ENCODE results near the gene ZNF800. TPM values are rescaled to one million over a fixed set of nuclear protein-coding genes. Genes with fewer than 3 reads are reported as not detected.

The ZNF800 gene
- total RNA-seq, 2 donors from 2014 or later = 20.0 to 23.7 TPM

GRCh38 chr7:127348247-127348631, 44.3 kb downstream of the ZNF800 start:
- ATAC-seq = no peak
- intact Hi-C loops (cut with DNase I) = no loop called here
- DNase-seq = no peak
- H3K27me3 ChIP-seq = no peaks in the 10 kb centered on the region
- H3K4me1 ChIP-seq = peaks cover 4% of the 10 kb centered on the region
- no peak overlapping the region for H3K27ac ChIP-seq
- H3K36me3 ChIP-seq (replicated peaks in 1 of 2; ENCODE audit: insufficient read depth in 1 of 2, low read depth in 2 of 2) = no peaks in the 10 kb centered on the region
- 91 to 95% methylated on average over 3 of the region's 3 CpGs for WGBS, 2 donors
- H3K4me3 ChIP-seq = no peak overlapping the region
- TF ChIP-seq, protein P1, sequence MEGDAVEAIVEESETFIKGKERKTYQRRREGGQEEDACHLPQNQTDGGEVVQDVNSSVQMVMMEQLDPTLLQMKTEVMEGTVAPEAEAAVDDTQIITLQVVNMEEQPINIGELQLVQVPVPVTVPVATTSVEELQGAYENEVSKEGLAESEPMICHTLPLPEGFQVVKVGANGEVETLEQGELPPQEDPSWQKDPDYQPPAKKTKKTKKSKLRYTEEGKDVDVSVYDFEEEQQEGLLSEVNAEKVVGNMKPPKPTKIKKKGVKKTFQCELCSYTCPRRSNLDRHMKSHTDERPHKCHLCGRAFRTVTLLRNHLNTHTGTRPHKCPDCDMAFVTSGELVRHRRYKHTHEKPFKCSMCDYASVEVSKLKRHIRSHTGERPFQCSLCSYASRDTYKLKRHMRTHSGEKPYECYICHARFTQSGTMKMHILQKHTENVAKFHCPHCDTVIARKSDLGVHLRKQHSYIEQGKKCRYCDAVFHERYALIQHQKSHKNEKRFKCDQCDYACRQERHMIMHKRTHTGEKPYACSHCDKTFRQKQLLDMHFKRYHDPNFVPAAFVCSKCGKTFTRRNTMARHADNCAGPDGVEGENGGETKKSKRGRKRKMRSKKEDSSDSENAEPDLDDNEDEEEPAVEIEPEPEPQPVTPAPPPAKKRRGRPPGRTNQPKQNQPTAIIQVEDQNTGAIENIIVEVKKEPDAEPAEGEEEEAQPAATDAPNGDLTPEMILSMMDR (IDR thresholded peaks at IDR 0.05) = peak in 1 of 7 experiments; percentile 0
- no peak for TF ChIP-seq POLR2A (IDR thresholded peaks at IDR 0.05)
- H3K9me3 ChIP-seq = no peaks in the 10 kb centered on the region

GRCh38 chr7:127347567-127348246, 44.8 kb downstream of the ZNF800 start:
- no peak overlapping the region for H3K27ac ChIP-seq
- H3K9me3 ChIP-seq = no peaks in the 10 kb centered on the region
- intact Hi-C loops (cut with DNase I) = no loop called here
- no peak overlapping the region for H3K4me3 ChIP-seq
- peak; percentile 98 for ATAC-seq
- H3K27me3 ChIP-seq = no peaks in the 10 kb centered on the region
- WGBS, 2 donors = 3 to 7% methylated on average over 31 to 78 of the region's 79 CpGs
- no peak for TF ChIP-seq POLR2A (IDR thresholded peaks at IDR 0.05)
- TF ChIP-seq, protein P1 (IDR thresholded peaks at IDR 0.05) = peak; percentile 20 to 90 (median 72)
- H3K4me1 ChIP-seq = peaks cover 4% of the 10 kb centered on the region
- H3K36me3 ChIP-seq (replicated peaks in 1 of 2; ENCODE audit: insufficient read depth in 1 of 2, low read depth in 2 of 2) = no peaks in the 10 kb centered on the region
- DNase-seq = peak; percentile 78 to 85 (median 78)

DNA sequence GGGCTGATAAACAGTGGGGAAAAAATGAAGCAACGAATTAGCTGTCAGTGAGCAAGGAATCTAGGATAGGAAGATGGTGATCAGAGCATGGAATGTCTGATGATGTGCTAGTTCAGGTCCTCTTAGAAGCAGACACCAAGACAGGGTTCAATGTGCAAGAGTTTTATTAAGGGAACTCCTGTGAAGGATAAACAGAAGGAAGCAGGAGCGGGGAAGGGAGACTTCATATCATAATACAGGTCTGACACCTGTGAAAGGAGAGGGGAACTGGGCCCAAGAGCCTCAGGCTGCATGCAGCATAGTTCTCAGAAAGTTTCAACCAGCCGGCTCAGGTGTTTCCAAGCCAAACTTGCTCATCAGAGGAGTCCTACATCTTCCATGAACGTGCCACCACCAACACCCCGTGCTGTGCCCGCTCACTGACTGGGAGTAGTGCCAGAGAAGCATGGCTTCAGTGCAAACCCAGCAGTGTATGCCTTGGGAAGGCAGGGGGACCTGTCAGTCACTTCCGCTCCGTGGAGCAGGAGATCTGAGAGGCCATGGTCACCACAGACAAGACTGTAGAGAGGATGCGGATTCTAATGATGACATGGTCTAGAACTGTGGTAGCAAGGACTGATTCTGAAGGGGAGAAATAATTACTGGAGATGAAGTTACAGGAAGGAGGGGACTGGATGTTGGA, 45.8 kb downstream of the ZNF800 start:
- H3K36me3 ChIP-seq (replicated peaks in 1 of 2; ENCODE audit: insufficient read depth in 1 of 2, low read depth in 2 of 2) = no peaks in the 10 kb centered on the region

GRCh38 chr7:127342596-127342995, 49.9 kb downstream of the ZNF800 start:
- H3K4me1 ChIP-seq = no peaks in the 10 kb centered on the region
- no peaks in the 10 kb centered on the region for H3K27me3 ChIP-seq
- no peak for TF ChIP-seq POLR2A (IDR thresholded peaks at IDR 0.05)
- TF ChIP-seq, protein P1 (IDR thresholded peaks at IDR 0.05) = no peak
- no peak overlapping the region for H3K27ac ChIP-seq
- ATAC-seq (no peak), DNase-seq (no peak)
- intact Hi-C loops (cut with DNase I) = no loop called here
- no peak overlapping the region for H3K4me3 ChIP-seq
- no peaks in the 10 kb centered on the region for H3K36me3 ChIP-seq (replicated peaks in 1 of 2; ENCODE audit: insufficient read depth in 1 of 2, low read depth in 2 of 2)
- no peaks in the 10 kb centered on the region for H3K9me3 ChIP-seq
- WGBS, 2 donors = 81 to 87% methylated on average over 1 of the region's 1 CpG

More for the DNA sequence above, 45.8 kb downstream of the ZNF800 start:
- Histone ChIP-seq H3K27ac (no peak overlapping the region), H3K27me3 (no peaks in the 10 kb centered on the region), H3K4me3 (no peak overlapping the region), H3K9me3 (no peaks in the 10 kb centered on the region), H3K4me1 (peaks cover 4% of the 10 kb centered on the region)
- 85 to 86% methylated on average over 9 of the region's 9 CpGs for WGBS, 2 donors
- ATAC-seq (no peak), DNase-seq (no peak)
- intact Hi-C loops (cut with DNase I) = no loop called here
- TF ChIP-seq POLR2A (IDR thresholded peaks at IDR 0.05) = no peak
- TF ChIP-seq, protein P1 (IDR thresholded peaks at IDR 0.05) = no peak
